ENCODE measurements around the gene SRP9.

SRP9 gene

GRCh38 chr1:225768662-225769426 is 8.8 kb upstream of the SRP9 start:
- no peak for DNase-seq (ENCODE audit: low read depth)
- no peak for TF ChIP-seq CTCF (IDR thresholded peaks at IDR 0.05; ENCODE audit: control insufficient read depth, insufficient read depth, low read depth, low read length, missing control alignments)
- H3K4me3 ChIP-seq (ENCODE audit: control insufficient read depth, low read depth, low read length): no peak overlapping the region

- DNase-seq (ENCODE audit: low read depth): no peak
- TF ChIP-seq CTCF (IDR thresholded peaks at IDR 0.05; ENCODE audit: control insufficient read depth, insufficient read depth, low read depth, low read length, missing control alignments): no peak
These were observed 7.9 kb upstream of the SRP9 start for GRCh38 chr1:225769687-225770086.

DNA sequence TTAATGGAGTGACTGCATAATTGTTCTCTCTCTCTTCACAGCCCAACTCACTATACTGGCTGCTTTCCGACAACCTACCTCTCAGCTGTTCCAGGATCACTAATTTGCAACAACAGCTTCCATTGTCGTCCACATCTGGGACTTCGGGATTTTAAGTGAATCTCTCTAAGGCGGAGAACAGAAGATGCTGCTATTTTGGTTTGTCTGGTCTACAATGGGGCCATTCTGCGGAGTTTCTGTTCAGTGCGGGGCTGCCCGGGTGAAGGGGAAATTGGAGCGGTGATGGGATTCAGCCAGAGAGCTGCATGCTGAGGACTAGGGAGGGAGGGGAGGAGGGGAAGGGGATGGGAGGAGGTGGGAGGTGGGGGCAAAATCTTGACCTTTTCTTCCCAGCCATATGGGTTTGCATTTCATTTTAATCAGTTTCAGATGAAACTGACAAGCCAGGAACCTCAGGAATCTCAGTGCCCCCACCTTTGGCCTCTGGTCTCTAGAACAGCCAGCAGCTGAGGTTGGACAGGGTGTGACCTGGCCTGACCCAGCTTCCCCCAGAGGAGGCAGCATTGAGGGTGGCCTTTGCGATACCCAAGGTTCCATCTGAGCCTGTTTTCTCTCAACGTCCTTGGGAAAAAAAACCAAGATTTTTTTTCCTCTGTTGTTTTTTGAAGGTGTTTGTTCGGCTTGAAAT is 6.9 kb upstream of the SRP9 start:
- DNase-seq (ENCODE audit: low read depth): no peak
- TF ChIP-seq CTCF (IDR thresholded peaks at IDR 0.05; ENCODE audit: control insufficient read depth, insufficient read depth, low read depth, low read length, missing control alignments): no peak
- no peak overlapping the region for H3K4me3 ChIP-seq (ENCODE audit: control insufficient read depth, low read depth, low read length)

More at GRCh38 chr1:225769687-225770086, 7.9 kb upstream of the SRP9 start:
- no peak overlapping the region for H3K4me3 ChIP-seq (ENCODE audit: control insufficient read depth, low read depth, low read length)

GRCh38 chr1:225771661-225772322 is 5.8 kb upstream of the SRP9 start:
- no peak for TF ChIP-seq CTCF (IDR thresholded peaks at IDR 0.05; ENCODE audit: control insufficient read depth, insufficient read depth, low read depth, low read length, missing control alignments)
- no peak overlapping the region for H3K4me3 ChIP-seq (ENCODE audit: control insufficient read depth, low read depth, low read length)
- no peak for DNase-seq (ENCODE audit: low read depth)

- DNase-seq (ENCODE audit: low read depth): peak; percentile 49
- peak; percentile 93 for TF ChIP-seq CTCF (IDR thresholded peaks at IDR 0.05; ENCODE audit: control insufficient read depth, insufficient read depth, low read depth, low read length, missing control alignments)
- no peak overlapping the region for H3K4me3 ChIP-seq (ENCODE audit: control insufficient read depth, low read depth, low read length)
These were observed 5.3 kb upstream of the SRP9 start for GRCh38 chr1:225772323-225772768.

GRCh38 chr1:225772848-225773247 is 4.8 kb upstream of the SRP9 start:
- TF ChIP-seq CTCF (IDR thresholded peaks at IDR 0.05; ENCODE audit: control insufficient read depth, insufficient read depth, low read depth, low read length, missing control alignments): no peak
- no peak for DNase-seq (ENCODE audit: low read depth)
- H3K4me3 ChIP-seq (ENCODE audit: control insufficient read depth, low read depth, low read length): no peak overlapping the region
